Right lobe of liver (tissue), 6 donors: ENCODE data around the gene ZCCHC14. TPM values are rescaled to one million over a fixed set of nuclear protein-coding genes. Genes with fewer than 3 reads are reported as not detected.
A peak's percentile ranks its signal among the peaks of the same experiment; 100 is the strongest.

ENCODE experiments used
- ATAC-seq, 4 donors: fragments of 200-7000 bp; cut with Tn5 transposase; one replicate each; pipeline ENCODE4 v1.9.1; 2020; ENCODE audit warnings: mild to moderate bottlenecking in 4 of 4, moderate library complexity in 4 of 4
- DNase-seq, 3 donors: peaks; one replicate each; pipeline ENCODE4 v3.0.0-alpha.2; 2020
- H3K27ac ChIP-seq, 3 donors: fragments of 200-600 bp; one replicate each; pipeline ENCODE4 v1.8.0; 2022
- H3K27me3 ChIP-seq, 2 donors: fragments of 200-600 bp; one replicate each; pipeline ENCODE4 v1.8.0; 2022
- H3K36me3 ChIP-seq, 4 donors: fragments of 200-600 bp; sonication (generic) in 1 of 4; one replicate each; pipeline versions ENCODE4 v1.5.1 to v1.8.0; 2017 to 2022; ENCODE audit warnings: control low read depth in 1 of 4
- H3K4me1 ChIP-seq, 4 donors: fragments of 200-600 bp; sonication (generic) in 1 of 4; one replicate each; pipeline versions ENCODE4 v1.5.1 to v1.8.0; 2017 to 2022; ENCODE audit warnings: control low read depth in 1 of 4
- H3K4me3 ChIP-seq, 3 donors: fragments of 200-600 bp; one replicate each; pipeline ENCODE4 v1.8.0; 2022
- H3K9me3 ChIP-seq, 4 donors: fragments of 200-600 bp; sonication (generic) in 1 of 4; one replicate each; pipeline versions ENCODE4 v1.5.1 to v1.8.0; 2017 to 2022; ENCODE audit warnings: control low read depth in 1 of 4
- CTCF ChIP-seq, 4 donors: fragments of 200-600 bp in 3 of 4; fragments of 450-650 bp in 1 of 4; IDR thresholded peaks; one replicate each; pipeline versions ENCODE4 v1.5.1 to v1.8.0; 2016 to 2022; ENCODE audit warnings: antibody characterized with exemption in 4 of 4, mild to moderate bottlenecking in 2 of 4
- POLR2A ChIP-seq: fragments of 450-650 bp; IDR thresholded peaks from one replicate; pipeline ENCODE4 v1.6.1; 2017; ENCODE audit warnings: antibody characterized with exemption, mild to moderate bottlenecking
- WGBS: methylation state at CpG from one replicate; pipeline ENCODE4 v1.1.6; 2018; ENCODE audit warnings: low coverage, low lambda C conversion rate; ENCODE audit not compliant: insufficient coverage; ENCODE audit errors: missing lambda C conversion rate; 5-methylcytosine and 5-hydroxymethylcytosine counted together
- intact Hi-C, 2 donors: fragments of 100-400 bp; cut with DNase I; formaldehyde crosslinking; loops; one replicate each; pipeline versions ENCODE4 v1.11.2 to v1.14.1; 2022
- total RNA-seq, 6 experiments: library from RNA; depleted of rRNA in 2 of 6; stranded (reverse); fragments of >200 nt in 2 of 6; fragmentation: NEBNext Ultra II Directional in 3 of 6; extraction: Animal tissue kit (Norgen Biotek cat#: 25700) in 3 of 6; gene quantifications; one replicate each; pipeline versions ENCODE4 v1.1.0 to v1.2.4, GENCODE V29; 2016 to 2023
- donor health status: DM: no; HTN: yes; CAD: no.
- donor health status: DM: no; HTN: no; CAD: no.
- donor health status: DM: no; HTN: no; CAD: no.
- donor health status: DM: no; HTN: yes; CAD: no.
- donor health status: DM: no; HTN: yes; CAD: no.

Gene ZCCHC14
- total RNA-seq, 6 experiments from 2014 or later: 12.6 to 26.5 (median 17.7) TPM

- H3K9me3 ChIP-seq: no peaks in the 10 kb centered on the region
- H3K4me3 ChIP-seq: no peak overlapping the region
- H3K36me3 ChIP-seq: peaks cover 4 to 89% (median 31%) of the 10 kb centered on the region in 4 donors
- 79% methylated on average over 14 of the region's 31 CpGs for WGBS
- no peaks in the 10 kb centered on the region for H3K27me3 ChIP-seq
- H3K27ac ChIP-seq: no peak overlapping the region
- intact Hi-C loops: loop anchor here (10.0 kb wide), 2 partner anchors 152 to 222 kb away; no protein-coding TSS in a partner anchor
- ATAC-seq (peak in 1 of 4 donors; percentile 8), DNase-seq (peak in 1 of 3 donors; percentile 48)
- H3K4me1 ChIP-seq: no peaks in the 10 kb centered on the region
- TF ChIP-seq POLR2A (no peak), CTCF (IDR thresholded peaks at IDR 0.05) (no peak)
These were observed 80.3 kb downstream of the ZCCHC14 start for GRCh38 chr16:87412371-87412995.

GRCh38 chr16:87411375-87412271 is 81.2 kb downstream of the ZCCHC14 start:
- WGBS: 84% methylated on average over 22 of the region's 49 CpGs
- intact Hi-C loops: loop anchor here (10.0 kb wide), 2 partner anchors 153 to 223 kb away; no protein-coding TSS in a partner anchor
- peak in 1 of 3 donors; percentile 50 for DNase-seq

GRCh38 chr16:87410968-87411367 is 81.9 kb downstream of the ZCCHC14 start:
- no peaks in the 10 kb centered on the region for H3K4me1 ChIP-seq
- no peak overlapping the region for H3K4me3 ChIP-seq
- H3K36me3 ChIP-seq: peaks cover 4 to 74% (median 24%) of the 10 kb centered on the region in 4 donors
- no peak for ATAC-seq
- intact Hi-C loops: loop anchor here (10.0 kb wide), 2 partner anchors 154 to 224 kb away; no protein-coding TSS in a partner anchor
- H3K27me3 ChIP-seq: no peaks in the 10 kb centered on the region
- TF ChIP-seq CTCF (IDR thresholded peaks at IDR 0.05) (no peak), POLR2A (no peak)
- no peaks in the 10 kb centered on the region for H3K9me3 ChIP-seq
- WGBS: 84% methylated on average over 5 of the region's 14 CpGs
- peak in 1 of 3 donors; percentile 46 for DNase-seq
- H3K27ac ChIP-seq: no peak overlapping the region

More at GRCh38 chr16:87411375-87412271, 81.2 kb downstream of the ZCCHC14 start:
- TF ChIP-seq POLR2A: no peak
- TF ChIP-seq CTCF (IDR thresholded peaks at IDR 0.05): no peak
- no peaks in the 10 kb centered on the region for H3K4me1 ChIP-seq
- ATAC-seq: peak in 1 of 4 donors; percentile 6
- no peak overlapping the region for H3K27ac ChIP-seq
- no peaks in the 10 kb centered on the region for H3K27me3 ChIP-seq
- no peak overlapping the region for H3K4me3 ChIP-seq
- peaks cover 4 to 80% (median 27%) of the 10 kb centered on the region in 4 donors for H3K36me3 ChIP-seq
- H3K9me3 ChIP-seq: no peaks in the 10 kb centered on the region

GRCh38 chr16:87410530-87410929 is 82.3 kb downstream of the ZCCHC14 start:
- DNase-seq (peak in 1 of 3 donors; percentile 51), ATAC-seq (no peak)

More at GRCh38 chr16:87410530-87410929, 82.3 kb downstream of the ZCCHC14 start:
- Histone ChIP-seq H3K4me1 (no peaks in the 10 kb centered on the region), H3K4me3 (no peak overlapping the region), H3K9me3 (no peaks in the 10 kb centered on the region), H3K36me3 (peaks cover 4 to 70% (median 25%) of the 10 kb centered on the region in 4 donors), H3K27ac (no peak overlapping the region), H3K27me3 (no peaks in the 10 kb centered on the region)
- no peak for TF ChIP-seq CTCF (IDR thresholded peaks at IDR 0.05)
- no peak for TF ChIP-seq POLR2A
- WGBS: 89% methylated on average over 5 of the region's 11 CpGs
- intact Hi-C loops: loop anchor here (10.0 kb wide), 2 partner anchors 154 to 224 kb away; no protein-coding TSS in a partner anchor
